Measurements from ENCODE around the gene HRAS. TPM values are rescaled to one million over a fixed set of nuclear protein-coding genes. Genes with fewer than 3 reads are reported as not detected.

The HRAS gene
- total and polyA plus RNA-seq, 2 of the 13 experiments (the other 11 are each of a cell fraction or from before 2014, with no cell fraction given) = 32.9 to 50.0 TPM

DNA sequence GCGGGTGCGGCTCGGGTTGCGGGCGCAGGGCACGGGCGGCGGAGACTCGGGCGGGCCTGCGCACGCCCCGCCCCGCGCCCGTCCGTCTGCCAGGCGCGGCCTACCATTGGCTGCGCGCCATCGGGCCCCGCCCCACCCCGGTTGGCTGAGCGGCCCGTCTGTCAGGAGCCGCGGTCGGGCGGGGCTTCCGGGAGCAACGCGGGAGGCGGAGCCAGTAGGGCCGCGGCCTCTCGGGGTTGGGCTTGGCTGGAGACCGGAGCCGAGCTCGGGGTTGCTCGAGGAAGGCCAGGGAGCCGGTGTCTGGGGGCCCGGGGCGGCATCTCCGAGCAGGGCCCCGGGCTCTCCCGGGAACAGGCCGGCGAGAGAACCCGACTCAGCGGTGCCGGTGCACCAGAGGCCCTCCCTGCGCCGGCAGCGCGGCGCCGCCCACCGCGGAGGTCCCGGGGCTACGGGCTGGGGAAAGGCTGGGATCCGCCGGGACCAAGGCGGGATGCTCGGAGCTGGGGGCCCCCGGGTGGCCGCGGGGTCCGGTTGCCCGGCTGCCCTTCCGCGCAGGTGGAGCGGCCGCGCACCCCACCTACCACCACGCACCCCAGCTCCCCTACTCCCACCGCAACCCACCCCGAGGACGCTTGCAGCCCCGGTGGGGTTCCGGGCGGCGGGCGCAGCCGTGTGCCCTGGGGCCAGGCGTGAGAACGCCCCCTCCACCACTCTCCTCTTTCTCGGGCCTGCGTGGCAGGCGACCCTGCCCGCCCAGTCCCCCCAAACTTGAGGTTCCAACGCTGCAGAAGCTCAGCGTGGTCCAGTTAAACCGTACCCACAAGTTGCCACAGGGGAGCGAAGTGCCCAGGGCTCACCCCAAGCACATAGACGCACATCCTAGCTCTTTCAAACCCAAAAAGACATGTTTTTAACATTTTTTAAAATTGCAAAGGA, at the start of gene HRAS (continued):
- TF ChIP-seq, protein P1, sequence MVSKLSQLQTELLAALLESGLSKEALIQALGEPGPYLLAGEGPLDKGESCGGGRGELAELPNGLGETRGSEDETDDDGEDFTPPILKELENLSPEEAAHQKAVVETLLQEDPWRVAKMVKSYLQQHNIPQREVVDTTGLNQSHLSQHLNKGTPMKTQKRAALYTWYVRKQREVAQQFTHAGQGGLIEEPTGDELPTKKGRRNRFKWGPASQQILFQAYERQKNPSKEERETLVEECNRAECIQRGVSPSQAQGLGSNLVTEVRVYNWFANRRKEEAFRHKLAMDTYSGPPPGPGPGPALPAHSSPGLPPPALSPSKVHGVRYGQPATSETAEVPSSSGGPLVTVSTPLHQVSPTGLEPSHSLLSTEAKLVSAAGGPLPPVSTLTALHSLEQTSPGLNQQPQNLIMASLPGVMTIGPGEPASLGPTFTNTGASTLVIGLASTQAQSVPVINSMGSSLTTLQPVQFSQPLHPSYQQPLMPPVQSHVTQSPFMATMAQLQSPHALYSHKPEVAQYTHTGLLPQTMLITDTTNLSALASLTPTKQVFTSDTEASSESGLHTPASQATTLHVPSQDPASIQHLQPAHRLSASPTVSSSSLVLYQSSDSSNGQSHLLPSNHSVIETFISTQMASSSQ (IDR thresholded peaks at IDR 0.05; ENCODE audit: low read depth) = no peak
- TF ChIP-seq, protein P1 (CRISPR knock-in tag; IDR thresholded peaks at IDR 0.05; ENCODE audit: borderline replicate concordance) = no peak
- TF ChIP-seq MED13 (CRISPR knock-in tag; IDR thresholded peaks at IDR 0.05) (no peak), ADNP (CRISPR knock-in tag; IDR thresholded peaks at IDR 0.05) (no peak), SCMH1 (CRISPR knock-in tag; IDR thresholded peaks at IDR 0.05; ENCODE audit: borderline replicate concordance) (no peak), HMG20B (CRISPR knock-in tag; conservative IDR thresholded peaks at IDR 0.05) (no peak), TEAD3 (CRISPR knock-in tag; optimal IDR thresholded peaks at IDR 0.05; ENCODE audit: borderline replicate concordance) (no peak), KMT2B (CRISPR knock-in tag; IDR thresholded peaks at IDR 0.05) (no peak)
- TF ChIP-seq, protein P2, sequence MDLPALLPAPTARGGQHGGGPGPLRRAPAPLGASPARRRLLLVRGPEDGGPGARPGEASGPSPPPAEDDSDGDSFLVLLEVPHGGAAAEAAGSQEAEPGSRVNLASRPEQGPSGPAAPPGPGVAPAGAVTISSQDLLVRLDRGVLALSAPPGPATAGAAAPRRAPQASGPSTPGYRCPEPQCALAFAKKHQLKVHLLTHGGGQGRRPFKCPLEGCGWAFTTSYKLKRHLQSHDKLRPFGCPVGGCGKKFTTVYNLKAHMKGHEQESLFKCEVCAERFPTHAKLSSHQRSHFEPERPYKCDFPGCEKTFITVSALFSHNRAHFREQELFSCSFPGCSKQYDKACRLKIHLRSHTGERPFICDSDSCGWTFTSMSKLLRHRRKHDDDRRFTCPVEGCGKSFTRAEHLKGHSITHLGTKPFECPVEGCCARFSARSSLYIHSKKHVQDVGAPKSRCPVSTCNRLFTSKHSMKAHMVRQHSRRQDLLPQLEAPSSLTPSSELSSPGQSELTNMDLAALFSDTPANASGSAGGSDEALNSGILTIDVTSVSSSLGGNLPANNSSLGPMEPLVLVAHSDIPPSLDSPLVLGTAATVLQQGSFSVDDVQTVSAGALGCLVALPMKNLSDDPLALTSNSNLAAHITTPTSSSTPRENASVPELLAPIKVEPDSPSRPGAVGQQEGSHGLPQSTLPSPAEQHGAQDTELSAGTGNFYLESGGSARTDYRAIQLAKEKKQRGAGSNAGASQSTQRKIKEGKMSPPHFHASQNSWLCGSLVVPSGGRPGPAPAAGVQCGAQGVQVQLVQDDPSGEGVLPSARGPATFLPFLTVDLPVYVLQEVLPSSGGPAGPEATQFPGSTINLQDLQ (CRISPR knock-in tag; IDR thresholded peaks at IDR 0.05) = no peak
- TF ChIP-seq, protein P3, sequence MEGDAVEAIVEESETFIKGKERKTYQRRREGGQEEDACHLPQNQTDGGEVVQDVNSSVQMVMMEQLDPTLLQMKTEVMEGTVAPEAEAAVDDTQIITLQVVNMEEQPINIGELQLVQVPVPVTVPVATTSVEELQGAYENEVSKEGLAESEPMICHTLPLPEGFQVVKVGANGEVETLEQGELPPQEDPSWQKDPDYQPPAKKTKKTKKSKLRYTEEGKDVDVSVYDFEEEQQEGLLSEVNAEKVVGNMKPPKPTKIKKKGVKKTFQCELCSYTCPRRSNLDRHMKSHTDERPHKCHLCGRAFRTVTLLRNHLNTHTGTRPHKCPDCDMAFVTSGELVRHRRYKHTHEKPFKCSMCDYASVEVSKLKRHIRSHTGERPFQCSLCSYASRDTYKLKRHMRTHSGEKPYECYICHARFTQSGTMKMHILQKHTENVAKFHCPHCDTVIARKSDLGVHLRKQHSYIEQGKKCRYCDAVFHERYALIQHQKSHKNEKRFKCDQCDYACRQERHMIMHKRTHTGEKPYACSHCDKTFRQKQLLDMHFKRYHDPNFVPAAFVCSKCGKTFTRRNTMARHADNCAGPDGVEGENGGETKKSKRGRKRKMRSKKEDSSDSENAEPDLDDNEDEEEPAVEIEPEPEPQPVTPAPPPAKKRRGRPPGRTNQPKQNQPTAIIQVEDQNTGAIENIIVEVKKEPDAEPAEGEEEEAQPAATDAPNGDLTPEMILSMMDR (CRISPR knock-in tag; IDR thresholded peaks at IDR 0.05) = no peak; the same call in 1 of the 2 replicates
- TF ChIP-seq, protein P4, sequence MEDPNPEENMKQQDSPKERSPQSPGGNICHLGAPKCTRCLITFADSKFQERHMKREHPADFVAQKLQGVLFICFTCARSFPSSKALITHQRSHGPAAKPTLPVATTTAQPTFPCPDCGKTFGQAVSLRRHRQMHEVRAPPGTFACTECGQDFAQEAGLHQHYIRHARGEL (CRISPR knock-in tag; IDR thresholded peaks at IDR 0.05) = no peak
- TF ChIP-seq, protein P5, sequence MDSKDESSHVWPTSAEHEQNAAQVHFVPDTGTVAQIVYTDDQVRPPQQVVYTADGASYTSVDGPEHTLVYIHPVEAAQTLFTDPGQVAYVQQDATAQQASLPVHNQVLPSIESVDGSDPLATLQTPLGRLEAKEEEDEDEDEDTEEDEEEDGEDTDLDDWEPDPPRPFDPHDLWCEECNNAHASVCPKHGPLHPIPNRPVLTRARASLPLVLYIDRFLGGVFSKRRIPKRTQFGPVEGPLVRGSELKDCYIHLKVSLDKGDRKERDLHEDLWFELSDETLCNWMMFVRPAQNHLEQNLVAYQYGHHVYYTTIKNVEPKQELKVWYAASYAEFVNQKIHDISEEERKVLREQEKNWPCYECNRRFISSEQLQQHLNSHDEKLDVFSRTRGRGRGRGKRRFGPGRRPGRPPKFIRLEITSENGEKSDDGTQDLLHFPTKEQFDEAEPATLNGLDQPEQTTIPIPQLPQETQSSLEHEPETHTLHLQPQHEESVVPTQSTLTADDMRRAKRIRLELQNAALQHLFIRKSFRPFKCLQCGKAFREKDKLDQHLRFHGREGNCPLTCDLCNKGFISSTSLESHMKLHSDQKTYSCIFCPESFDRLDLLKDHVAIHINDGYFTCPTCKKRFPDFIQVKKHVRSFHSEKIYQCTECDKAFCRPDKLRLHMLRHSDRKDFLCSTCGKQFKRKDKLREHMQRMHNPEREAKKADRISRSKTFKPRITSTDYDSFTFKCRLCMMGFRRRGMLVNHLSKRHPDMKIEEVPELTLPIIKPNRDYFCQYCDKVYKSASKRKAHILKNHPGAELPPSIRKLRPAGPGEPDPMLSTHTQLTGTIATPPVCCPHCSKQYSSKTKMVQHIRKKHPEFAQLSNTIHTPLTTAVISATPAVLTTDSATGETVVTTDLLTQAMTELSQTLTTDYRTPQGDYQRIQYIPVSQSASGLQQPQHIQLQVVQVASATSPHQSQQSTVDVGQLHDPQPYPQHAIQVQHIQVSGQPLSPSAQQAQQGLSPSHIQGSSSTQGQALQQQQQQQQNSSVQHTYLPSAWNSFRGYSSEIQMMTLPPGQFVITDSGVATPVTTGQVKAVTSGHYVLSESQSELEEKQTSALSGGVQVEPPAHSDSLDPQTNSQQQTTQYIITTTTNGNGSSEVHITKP (CRISPR knock-in tag; IDR thresholded peaks at IDR 0.05; ENCODE audit: low read depth) = no peak
- TF ChIP-seq, protein P6, sequence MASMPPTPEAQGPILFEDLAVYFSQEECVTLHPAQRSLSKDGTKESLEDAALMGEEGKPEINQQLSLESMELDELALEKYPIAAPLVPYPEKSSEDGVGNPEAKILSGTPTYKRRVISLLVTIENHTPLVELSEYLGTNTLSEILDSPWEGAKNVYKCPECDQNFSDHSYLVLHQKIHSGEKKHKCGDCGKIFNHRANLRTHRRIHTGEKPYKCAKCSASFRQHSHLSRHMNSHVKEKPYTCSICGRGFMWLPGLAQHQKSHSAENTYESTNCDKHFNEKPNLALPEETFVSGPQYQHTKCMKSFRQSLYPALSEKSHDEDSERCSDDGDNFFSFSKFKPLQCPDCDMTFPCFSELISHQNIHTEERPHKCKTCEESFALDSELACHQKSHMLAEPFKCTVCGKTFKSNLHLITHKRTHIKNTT (CRISPR knock-in tag; IDR thresholded peaks at IDR 0.05) = no peak
